ENCODE results near the gene MOAP1.
"Not testable (repeated sequence)": the region's sequence is repeated elsewhere in the genome, so short reads cannot be mapped to it uniquely, and the experiment has no call there.

Gene MOAP1

DNA sequence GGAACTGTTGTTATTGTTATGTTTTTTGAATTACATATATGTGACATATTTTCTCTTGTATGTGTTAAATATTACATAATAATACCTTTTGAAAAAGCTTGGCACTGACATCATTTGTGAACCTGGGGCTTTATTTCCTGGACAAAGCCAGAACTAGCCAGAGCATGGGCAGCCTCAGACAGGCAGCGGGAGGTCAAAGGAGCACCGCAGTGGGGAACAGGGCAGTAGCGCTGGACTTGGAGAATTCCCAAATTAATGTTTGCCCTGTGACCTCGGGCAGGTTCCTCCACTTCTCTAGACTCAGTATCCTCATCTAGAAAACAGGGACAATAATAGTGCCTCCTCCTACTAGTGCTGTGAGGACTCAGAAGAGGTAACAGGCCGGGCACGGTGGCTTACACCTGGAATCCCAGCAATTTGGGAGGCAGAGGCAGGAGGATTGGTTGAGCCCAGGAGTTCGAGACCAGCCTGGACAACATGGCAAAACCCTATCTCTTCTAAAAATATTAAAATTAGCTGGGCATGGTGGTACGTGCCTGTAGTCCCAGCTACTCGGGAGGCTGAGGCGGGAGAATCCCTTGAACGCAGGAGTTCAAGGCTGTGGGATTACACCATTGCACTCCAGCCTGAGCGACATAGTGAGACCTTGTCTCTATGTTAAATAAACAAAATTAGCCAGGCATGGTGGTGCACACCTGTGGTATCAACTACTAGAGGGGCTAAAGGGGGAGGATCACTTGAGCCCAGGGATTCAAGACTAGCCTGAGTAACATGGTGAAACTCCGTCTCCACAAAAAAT lies 41.6 kb downstream of the MOAP1 start:
- no peak for DNase-seq

DNA sequence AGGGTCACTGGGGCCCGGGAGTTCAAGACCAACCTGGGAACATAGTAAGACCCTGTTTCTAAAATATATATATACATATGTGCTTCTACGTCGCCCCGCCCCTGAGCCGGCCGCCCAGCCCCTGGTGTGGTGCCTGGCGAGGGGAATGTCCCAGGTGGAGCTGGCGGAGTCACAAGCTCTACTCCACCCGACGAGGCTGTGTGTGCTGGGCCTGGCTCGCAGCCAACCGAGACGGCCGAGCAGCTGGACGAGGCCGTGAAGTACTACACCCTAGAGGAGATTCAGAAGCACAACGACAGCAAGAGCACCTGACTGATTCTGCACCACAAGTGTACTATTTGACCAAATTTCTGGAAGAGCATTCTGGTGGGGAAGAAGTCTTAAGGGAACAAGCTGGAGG lies 46.8 kb downstream of the MOAP1 start:
- DNase-seq: no peak

DNA sequence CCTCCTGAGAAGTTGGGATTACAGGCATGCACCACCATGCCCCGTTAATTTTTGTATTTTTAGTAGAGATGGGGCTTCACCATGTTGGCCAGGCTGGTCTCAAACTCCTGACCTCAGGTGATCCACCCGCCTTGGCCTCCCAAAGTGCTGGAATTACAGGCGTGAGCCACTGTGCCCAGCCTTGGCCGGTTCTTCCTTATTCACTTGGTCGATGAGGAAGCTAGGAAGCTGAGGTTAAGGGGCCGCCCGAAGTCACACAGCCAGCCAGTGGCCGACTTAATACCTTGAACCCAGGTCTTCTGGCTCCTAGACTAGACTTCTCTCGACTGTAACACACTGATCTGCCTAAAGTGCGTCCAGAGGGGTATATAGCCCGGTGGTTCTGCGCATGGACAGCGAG lies 48.2 kb downstream of the MOAP1 start:
- not testable (repeated sequence) for DNase-seq

DNA sequence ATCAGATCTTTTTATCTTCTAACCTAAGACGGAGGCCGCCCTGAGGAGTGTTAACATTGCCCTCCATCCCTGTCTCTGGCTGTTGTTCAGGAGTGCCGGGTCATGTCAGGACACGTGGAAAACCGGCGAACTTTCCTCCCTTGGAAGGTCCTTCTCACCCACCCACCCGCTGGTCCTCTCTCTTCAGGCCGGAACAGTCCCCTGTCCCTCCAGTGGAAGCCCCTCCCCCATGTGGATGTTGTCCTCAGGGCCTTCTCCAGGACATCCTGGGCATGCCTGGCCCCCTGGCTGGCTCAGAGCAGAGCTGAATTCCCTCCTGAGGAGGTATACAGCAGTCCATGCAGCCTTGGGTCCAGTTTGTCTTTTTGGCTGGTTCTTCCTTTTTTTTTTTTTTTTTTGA lies 48.7 kb downstream of the MOAP1 start:
- no peak for DNase-seq

DNA sequence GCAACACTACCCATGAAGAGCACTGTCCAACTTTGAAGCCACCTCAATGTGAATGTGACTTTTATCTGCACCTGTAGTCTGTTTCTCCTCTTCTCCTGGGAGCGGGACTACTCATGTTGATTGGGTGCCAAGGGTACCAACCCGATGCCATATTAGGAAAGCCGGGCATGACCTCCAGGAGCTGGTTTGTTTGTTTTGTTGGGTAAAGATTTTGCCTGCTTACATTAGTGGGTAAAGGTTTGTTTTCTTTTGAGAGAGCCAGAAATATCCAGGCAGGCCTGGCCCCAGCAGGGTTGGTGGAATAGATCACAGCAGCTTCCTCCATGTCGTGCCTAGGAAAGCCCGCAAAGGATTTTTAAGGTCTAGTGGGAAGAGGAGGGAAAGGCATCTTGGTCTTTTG lies 49.3 kb downstream of the MOAP1 start:
- DNase-seq: no peak

DNA sequence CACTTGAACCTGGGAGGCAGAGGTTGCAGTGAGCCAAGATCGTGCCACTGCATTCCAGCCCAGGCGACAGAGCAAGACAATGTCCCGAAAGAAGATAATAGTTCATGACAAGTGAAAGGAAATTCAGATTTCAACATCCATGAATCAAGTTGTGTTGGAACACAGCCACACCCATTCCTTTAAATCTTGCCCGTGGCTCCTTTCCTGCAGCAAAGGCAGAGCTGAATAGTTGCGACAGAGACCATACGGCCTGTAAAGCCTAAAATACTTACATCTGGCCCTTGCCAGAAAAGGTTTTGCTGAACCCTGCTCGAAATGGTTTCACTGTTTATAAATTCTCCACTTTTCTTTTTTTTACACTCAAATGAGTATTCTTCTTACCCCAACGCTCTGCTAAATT lies 51.2 kb downstream of the MOAP1 start:
- DNase-seq: no peak

DNA sequence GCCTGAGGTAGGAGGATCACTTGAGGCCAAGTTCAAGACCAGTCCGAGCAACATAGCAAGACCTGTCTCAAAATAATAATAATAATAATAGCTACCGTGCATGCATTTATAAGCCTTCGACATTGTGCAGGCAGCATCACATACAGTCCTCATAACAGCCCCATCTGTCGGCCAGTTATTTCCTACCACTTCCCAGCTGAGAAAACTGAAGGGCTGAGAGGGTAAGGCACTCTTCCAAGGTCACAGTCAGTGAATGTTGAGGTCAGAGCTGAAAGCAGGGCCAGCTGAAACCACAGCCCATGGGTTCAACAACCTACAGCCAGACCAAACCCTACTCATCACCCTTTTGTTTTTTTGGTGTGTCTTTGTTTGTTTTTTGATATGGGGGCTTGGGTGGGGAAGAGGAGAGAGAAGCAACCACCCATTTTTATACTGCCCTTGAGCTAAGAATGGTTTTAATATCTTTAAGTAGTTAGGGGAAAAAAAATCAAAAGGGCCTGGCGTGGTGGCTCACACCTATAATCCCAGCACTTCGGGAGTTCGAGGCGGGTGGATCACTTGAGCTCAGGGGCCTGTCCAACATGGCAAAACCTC lies 52.1 kb downstream of the MOAP1 start:
- DNase-seq: no peak
